HCT116 (cell line): ENCODE data around the gene MERTK. TPM values are rescaled to one million over a fixed set of nuclear protein-coding genes. Genes with fewer than 3 reads are reported as not detected.

ENCODE experiments used
- ATAC-seq: fragments of 200-7000 bp; cut with Tn5 transposase; 2 replicates; pipeline ENCODE4 v1.9.1; 2020; ENCODE audit warnings: mild to moderate bottlenecking, moderate library complexity
- BruUV-seq: library from RNA; stranded (reverse); fragments of 400-500 nt; replicated peaks from 2 replicates; lab custom pipeline; 2021; lab: Mats Ljungman, UMichigan
- CTCF ChIA-PET: fragments of 300-600 bp; sonication (Branson Sonifier 250); formaldehyde crosslinking; loops from one replicate; lab custom pipeline; 2021; ENCODE audit warnings: antibody characterized with exemption; lab: Charles Lee
- POLR2A ChIA-PET: fragments of 300-600, 350-600 bp; sonication (Branson Sonifier 250); formaldehyde crosslinking; loops from one replicate; lab custom pipeline; 2021; ENCODE audit warnings: antibody characterized with exemption; lab: Charles Lee
- RAD21 ChIA-PET, 2 experiments: fragments of 300-600 bp; sonication (Branson Sonifier 250); formaldehyde crosslinking; loops; one replicate each; lab custom pipeline; 2023; ENCODE audit warnings: low total read pairs in 2 of 2; ENCODE audit not compliant: uncharacterized antibody in 2 of 2, unreplicated experiment in 2 of 2, low non-redundant PET in 1 of 2; lab: Charles Lee
- DNase-seq: peaks from one replicate; pipeline ENCODE4 v3.0.0-alpha.2; 2010; ENCODE audit warnings: low read depth, low spot score
- H2AFZ ChIP-seq: fragments of 200-600 bp; shearing (Covaris generic), sonication (generic); 2 replicates; pipeline ENCODE4 v1.6.1; 2017; ENCODE audit warnings: low read depth, mixed run types, mixed read lengths, antibody characterized with exemption, low read length; ENCODE audit not compliant: poor library complexity, severe bottlenecking
- H3K27ac ChIP-seq: 2 replicates; pipeline ENCODE4 v1.5.1; 2012; ENCODE audit warnings: low read depth, low read length
- H3K27me3 ChIP-seq: fragments of 200-600 bp; sonication (generic); 2 replicates; pipeline ENCODE4 v1.6.1; 2016; ENCODE audit warnings: mixed run types, low read length, mixed read lengths; ENCODE audit not compliant: insufficient read depth
- H3K36me3 ChIP-seq, 2 experiments: fragments of 200-500 bp in 1 of 2; fragments of 200-600 bp in 1 of 2; sonication (Bioruptor generic) in 1 of 2; sonication (generic) in 1 of 2; 2 replicates each; pipeline versions ENCODE4 v1.5.1 to v1.6.1; 2014 to 2016; ENCODE audit warnings: low read length in 2 of 2, inconsistent platforms in 1 of 2, mixed read lengths in 1 of 2, mixed run types in 1 of 2; ENCODE audit not compliant: insufficient read depth in 2 of 2, control insufficient read depth in 1 of 2
- H3K4me1 ChIP-seq, 2 experiments: fragments of 200-600 bp in 1 of 2; sonication (generic) in 1 of 2; 2 replicates each; pipeline versions ENCODE4 v1.5.1 to v1.6.1; 2012 to 2017; ENCODE audit warnings: low read length in 2 of 2, inconsistent platforms in 1 of 2, mild to moderate bottlenecking in 1 of 2, mixed read lengths in 1 of 2, mixed run types in 1 of 2, moderate library complexity in 1 of 2; ENCODE audit not compliant: insufficient read depth in 2 of 2, control insufficient read depth in 1 of 2
- H3K4me2 ChIP-seq: fragments of 200-600 bp; sonication (generic); 2 replicates; pipeline ENCODE4 v1.6.1; 2017; ENCODE audit warnings: mixed run types, low read length, mixed read lengths
- H3K4me3 ChIP-seq, 2 experiments: fragments of 200-600 bp in 1 of 2; sonication (generic) in 1 of 2; replicated peaks in 1 of 2; 2 replicates each; pipeline ENCODE4 v1.5.1; 2011 to 2016; ENCODE audit warnings: low read length in 2 of 2, control low read depth in 1 of 2, low read depth in 1 of 2, mild to moderate bottlenecking in 1 of 2, mixed read lengths in 1 of 2, mixed run types in 1 of 2
- H3K79me2 ChIP-seq: fragments of 200-600 bp; sonication (generic); 2 replicates; pipeline ENCODE4 v1.6.1; 2017; ENCODE audit warnings: mild to moderate bottlenecking, mixed run types, low read length, moderate library complexity, mixed read lengths; ENCODE audit not compliant: insufficient read depth
- H3K9ac ChIP-seq: fragments of 200-600 bp; sonication (generic); 2 replicates; pipeline ENCODE4 v1.6.1; 2016; ENCODE audit warnings: low read length, mixed read lengths
- H3K9me2 ChIP-seq: fragments of 200-600 bp; sonication (generic), shearing (Covaris generic); 2 replicates; pipeline ENCODE4 v1.6.1; 2017; ENCODE audit warnings: mixed run types, mild to moderate bottlenecking, moderate library complexity; ENCODE audit not compliant: insufficient read depth
- H3K9me3 ChIP-seq, 2 experiments: fragments of 200-500 bp in 1 of 2; fragments of 200-600 bp in 1 of 2; sonication (Bioruptor generic) in 1 of 2; sonication (generic) in 1 of 2; 2 replicates each; pipeline ENCODE4 v1.6.1; 2014 to 2017; ENCODE audit warnings: low read length in 2 of 2, mixed read lengths in 2 of 2, inconsistent platforms in 1 of 2, low read depth in 1 of 2, mild to moderate bottlenecking in 1 of 2, mixed run types in 1 of 2, moderate library complexity in 1 of 2; ENCODE audit not compliant: control insufficient read depth in 1 of 2, insufficient read depth in 1 of 2
- H4K20me1 ChIP-seq: fragments of 200-600 bp; sonication (generic), shearing (Covaris generic); 2 replicates; pipeline ENCODE4 v1.6.1; 2017; ENCODE audit warnings: mixed run types, mild to moderate bottlenecking, moderate library complexity; ENCODE audit not compliant: insufficient read depth
- ATF3 ChIP-seq: IDR thresholded peaks from 2 replicates; pipeline ENCODE4 v1.6.1; 2012
- CEBPB ChIP-seq: IDR thresholded peaks from 2 replicates; pipeline ENCODE4 v1.6.1; 2012; ENCODE audit warnings: low read depth
- CTCF ChIP-seq, 3 experiments: fragments of 200-600 bp in 1 of 3; sonication (generic) in 1 of 3; IDR thresholded peaks in 2 of 3; conservative IDR thresholded peaks in 1 of 3; 2 replicates each; pipeline ENCODE4 v1.5.1; 2012 to 2017; ENCODE audit warnings: low read depth in 2 of 3, low read length in 2 of 3, antibody characterized with exemption in 1 of 3, borderline replicate concordance in 1 of 3, control low read depth in 1 of 3, mild to moderate bottlenecking in 1 of 3, mixed read lengths in 1 of 3, mixed run types in 1 of 3, moderate library complexity in 1 of 3; ENCODE audit not compliant: insufficient read depth in 1 of 3
- ELF1 ChIP-seq: IDR thresholded peaks from 2 replicates; pipeline ENCODE4 v1.6.1; 2012; ENCODE audit warnings: low read depth, borderline replicate concordance
- EZH2 ChIP-seq: fragments of 200-600 bp; sonication (generic); IDR thresholded peaks from 2 replicates; pipeline ENCODE4 v1.6.1; 2017; ENCODE audit warnings: antibody characterized with exemption, mixed run types
- EZH2phosphoT487 ChIP-seq: fragments of 200-600 bp; IDR thresholded peaks from 2 replicates; pipeline ENCODE4 v1.6.1; 2018; ENCODE audit warnings: antibody characterized with exemption, borderline replicate concordance
- FOSL1 ChIP-seq: IDR thresholded peaks from 2 replicates; pipeline ENCODE4 v1.6.1; 2012; ENCODE audit warnings: low read depth
- JUND ChIP-seq: IDR thresholded peaks from 2 replicates; pipeline ENCODE4 v1.6.1; 2012
- MAX ChIP-seq: IDR thresholded peaks from 2 replicates; pipeline ENCODE4 v1.6.1; 2012
- POLR2A ChIP-seq: IDR thresholded peaks from 2 replicates; pipeline ENCODE4 v1.7.0; 2011; ENCODE audit warnings: borderline replicate concordance; ENCODE audit not compliant: insufficient read depth, insufficient read length; ENCODE audit errors: extremely low read depth
- POLR2AphosphoS5 ChIP-seq: IDR thresholded peaks from 2 replicates; pipeline ENCODE4 v1.6.1; 2011; ENCODE audit warnings: mild to moderate bottlenecking, low read depth, low read length, moderate library complexity
- RAD21 ChIP-seq: IDR thresholded peaks from 2 replicates; pipeline ENCODE4 v1.6.1; 2012; ENCODE audit warnings: low read depth, mild to moderate bottlenecking
- REST ChIP-seq: IDR thresholded peaks from 2 replicates; pipeline ENCODE4 v1.6.1; 2012; ENCODE audit warnings: low read depth
- SIN3A ChIP-seq: IDR thresholded peaks from 2 replicates; pipeline ENCODE4 v1.6.1; 2012; ENCODE audit warnings: low read depth
- SP1 ChIP-seq: IDR thresholded peaks from 2 replicates; pipeline ENCODE4 v1.6.1; 2012; ENCODE audit warnings: low read depth
- SRF ChIP-seq: IDR thresholded peaks from 2 replicates; pipeline ENCODE4 v1.6.1; 2012; ENCODE audit warnings: low read depth
- TCF7L2 ChIP-seq: IDR thresholded peaks from 2 replicates; pipeline ENCODE4 v1.7.0; 2011; ENCODE audit warnings: borderline replicate concordance, inconsistent platforms; ENCODE audit not compliant: insufficient read depth, insufficient read length; ENCODE audit errors: extremely low read depth
- YY1 ChIP-seq: IDR thresholded peaks from 2 replicates; pipeline ENCODE4 v1.6.1; 2011; ENCODE audit warnings: low read length, low read depth, moderate library complexity, mild to moderate bottlenecking; ENCODE audit not compliant: insufficient replicate concordance; ENCODE audit errors: extremely low read depth
- ZFX ChIP-seq: fragments of 450-650 bp; IDR thresholded peaks from 2 replicates; pipeline ENCODE4 v1.6.1; 2017
- ZNF274 ChIP-seq: fragments of 200-500 bp; sonication (Bioruptor generic); IDR thresholded peaks from 2 replicates; pipeline ENCODE4 v1.6.1; 2014; ENCODE audit warnings: mild to moderate bottlenecking, low read depth, low read length, inconsistent platforms
- intact Hi-C: fragments of 100-400 bp; cut with micrococcal nuclease; formaldehyde crosslinking; loops from 2 replicates; pipeline ENCODE4 v1.10.0; 2022
- total RNA-seq: library from RNA; stranded (reverse); gene quantifications from one replicate; pipeline ENCODE4 v1.2.1, GENCODE V29; 2021; ENCODE audit not compliant: unreplicated experiment

The MERTK gene
- total RNA-seq, 1 experiment from 2014 or later: 5.7 TPM

- ChIA-PET RAD21 (no interaction called here), CTCF (no interaction called here)
- no peaks in the 10 kb centered on the region for H3K27me3 ChIP-seq
- BruUV-seq: no TSS peak
- H3K4me3 ChIP-seq: no peak overlapping the region
- H3K4me2 ChIP-seq: no peak overlapping the region
- no peaks in the 10 kb centered on the region for H3K9me2 ChIP-seq
- TF ChIP-seq TCF7L2: no peak
- no peak for TF ChIP-seq POLR2A
- no peak for TF ChIP-seq RAD21
- no peak for TF ChIP-seq SRF
- TF ChIP-seq JUND: no peak
- TF ChIP-seq MAX: no peak
- TF ChIP-seq ZNF274: no peak
- TF ChIP-seq REST: no peak
- no peak for TF ChIP-seq FOSL1
- TF ChIP-seq POLR2AphosphoS5: no peak
- TF ChIP-seq SIN3A: no peak
- TF ChIP-seq ZFX: no peak
- no peak for TF ChIP-seq CEBPB
- TF ChIP-seq CTCF (IDR thresholded peaks at IDR 0.05 in 2 of 3, conservative IDR thresholded peaks at IDR 0.05 in 1 of 3; ENCODE audit: borderline replicate concordance in 1 of 3, insufficient read depth in 1 of 3, low read depth in 2 of 3, low read length in 2 of 3): no peak
- no peak for TF ChIP-seq SP1
- no peak for TF ChIP-seq EZH2phosphoT487
- no peak for TF ChIP-seq EZH2
- no peak for TF ChIP-seq ELF1
- no peak for TF ChIP-seq YY1
- no peak for TF ChIP-seq ATF3
- TF ChIP-seq, all 23 proteins: peak for 0
- DNase-seq: no peak
- POLR2A ChIA-PET: no interaction called here
- H3K4me1 ChIP-seq: no peaks in the 10 kb centered on the region
- intact Hi-C loops: no loop called here
- H3K79me2 ChIP-seq: no peaks in the 10 kb centered on the region
- H3K9ac ChIP-seq: no peak overlapping the region
- no peaks in the 10 kb centered on the region for H3K9me3 ChIP-seq
- no peak overlapping the region for H2AFZ ChIP-seq
- no peak for ATAC-seq
- H3K36me3 ChIP-seq: no peaks in the 10 kb centered on the region
- no peak overlapping the region for H3K27ac ChIP-seq
- no peaks in the 10 kb centered on the region for H4K20me1 ChIP-seq
These were observed 40.0 kb downstream of the MERTK start for GRCh38 chr2:111938392-111938791.
